Gastrocnemius medialis (tissue), 4 donors: ENCODE results near the gene PSG1.
"Not testable (repeated sequence)": the region's sequence is repeated elsewhere in the genome, so short reads cannot be mapped to it uniquely, and the experiment has no call there.

Experiments used
- POLR2A ChIP-seq, 2 donors: fragments of 450-650 bp; IDR thresholded peaks; one replicate each; pipeline ENCODE4 v1.6.1; 2017; ENCODE audit warnings: antibody characterized with exemption in 2 of 2, mild to moderate bottlenecking in 2 of 2, moderate library complexity in 2 of 2
- TF ChIP-seq, protein P1 (sequence below), 5 experiments: fragments of 450-650 bp in 3 of 5; fragments of 200-600 bp in 2 of 5; sonication (generic) in 2 of 5; IDR thresholded peaks in 4 of 5; conservative IDR thresholded peaks in 1 of 5; 1 replicate in 4 of 5; 2 replicates in 1 of 5; pipeline ENCODE4 v1.5.1; 2016 to 2019; ENCODE audit warnings: antibody characterized with exemption in 5 of 5, mild to moderate bottlenecking in 3 of 5, moderate library complexity in 3 of 5

DNA sequence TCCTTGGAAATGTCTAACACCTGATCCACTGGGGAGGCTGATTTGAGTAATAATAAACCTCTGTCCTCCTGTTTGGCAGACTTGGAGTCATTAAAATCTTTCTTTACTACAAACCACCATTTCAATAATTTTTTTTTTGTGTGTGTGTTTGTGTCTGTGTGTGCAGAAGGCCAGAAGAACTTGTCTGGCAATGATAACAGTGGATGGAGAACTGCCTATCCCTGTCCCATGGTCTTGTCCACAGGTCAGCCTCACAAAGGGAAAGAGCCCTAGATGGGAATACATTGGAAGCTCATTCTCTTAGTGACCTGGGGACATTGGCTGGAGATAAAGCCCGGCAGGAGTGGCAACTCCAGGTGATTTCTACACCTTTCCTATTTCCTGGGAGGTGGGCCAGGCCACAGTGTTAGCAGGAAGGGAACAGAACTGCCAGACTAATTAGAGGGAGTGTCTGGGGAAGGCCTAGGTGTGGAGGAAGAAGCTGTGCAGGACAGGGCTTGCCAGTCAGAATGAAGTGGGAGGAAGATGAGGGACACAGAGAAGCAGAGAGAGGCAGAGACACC, 27.7 kb downstream of the PSG1 start:
- TF ChIP-seq, protein P1, sequence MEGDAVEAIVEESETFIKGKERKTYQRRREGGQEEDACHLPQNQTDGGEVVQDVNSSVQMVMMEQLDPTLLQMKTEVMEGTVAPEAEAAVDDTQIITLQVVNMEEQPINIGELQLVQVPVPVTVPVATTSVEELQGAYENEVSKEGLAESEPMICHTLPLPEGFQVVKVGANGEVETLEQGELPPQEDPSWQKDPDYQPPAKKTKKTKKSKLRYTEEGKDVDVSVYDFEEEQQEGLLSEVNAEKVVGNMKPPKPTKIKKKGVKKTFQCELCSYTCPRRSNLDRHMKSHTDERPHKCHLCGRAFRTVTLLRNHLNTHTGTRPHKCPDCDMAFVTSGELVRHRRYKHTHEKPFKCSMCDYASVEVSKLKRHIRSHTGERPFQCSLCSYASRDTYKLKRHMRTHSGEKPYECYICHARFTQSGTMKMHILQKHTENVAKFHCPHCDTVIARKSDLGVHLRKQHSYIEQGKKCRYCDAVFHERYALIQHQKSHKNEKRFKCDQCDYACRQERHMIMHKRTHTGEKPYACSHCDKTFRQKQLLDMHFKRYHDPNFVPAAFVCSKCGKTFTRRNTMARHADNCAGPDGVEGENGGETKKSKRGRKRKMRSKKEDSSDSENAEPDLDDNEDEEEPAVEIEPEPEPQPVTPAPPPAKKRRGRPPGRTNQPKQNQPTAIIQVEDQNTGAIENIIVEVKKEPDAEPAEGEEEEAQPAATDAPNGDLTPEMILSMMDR (IDR thresholded peaks at IDR 0.05 in 4 of 5, conservative IDR thresholded peaks at IDR 0.05 in 1 of 5) = not testable (repeated sequence)
- not testable (repeated sequence) for TF ChIP-seq POLR2A (IDR thresholded peaks at IDR 0.05)
